Kidney (tissue), 14 donors: Measurements from ENCODE around the gene NKTR. TPM values are rescaled to one million over a fixed set of nuclear protein-coding genes. Genes with fewer than 3 reads are reported as not detected.

ENCODE experiments used
- DNase-seq, 5 donors: peaks; one replicate each; pipeline ENCODE4 v3.0.0-alpha.2; 2013 to 2020
- FAIRE-seq: peaks from 2 replicates; lab custom pipeline; 2012; peaks lifted over from hg19 to GRCh38; lab: Jason Lieb, UNC
- H3K27ac ChIP-seq, 2 donors: one replicate each; pipeline ENCODE4 v1.7.0; 2013; ENCODE audit warnings: low read depth in 2 of 2, low read length in 2 of 2, inconsistent platforms in 1 of 2
- H3K27me3 ChIP-seq: one replicate; pipeline ENCODE4 v1.7.1; 2013; ENCODE audit warnings: low read length, inconsistent platforms; ENCODE audit not compliant: control insufficient read depth, insufficient read depth
- H3K36me3 ChIP-seq, 3 donors: one replicate each; pipeline versions ENCODE4 v1.7.0 to v1.7.1; 2013; ENCODE audit warnings: low read length in 3 of 3, control low read depth in 1 of 3, inconsistent platforms in 1 of 3; ENCODE audit not compliant: insufficient read depth in 3 of 3, control insufficient read depth in 2 of 3
- H3K4me1 ChIP-seq, 3 donors: one replicate each; pipeline versions ENCODE4 v1.7.0 to v1.7.1; 2013; ENCODE audit warnings: low read length in 3 of 3, inconsistent platforms in 1 of 3, low read depth in 1 of 3; ENCODE audit not compliant: control insufficient read depth in 2 of 3, insufficient read depth in 2 of 3
- H3K4me3 ChIP-seq, 3 donors: one replicate each; pipeline versions ENCODE4 v1.7.0 to v1.8.1; 2013; ENCODE audit warnings: low read length in 3 of 3, control low read depth in 1 of 3, inconsistent platforms in 1 of 3
- H3K9ac ChIP-seq, 3 donors: one replicate each; pipeline versions ENCODE4 v1.7.0 to v1.7.1; 2013; ENCODE audit warnings: low read length in 3 of 3, control low read depth in 1 of 3, inconsistent platforms in 1 of 3
- H3K9me3 ChIP-seq, 3 donors: one replicate each; pipeline versions ENCODE4 v1.7.0 to v1.7.1; 2013; ENCODE audit warnings: low read length in 3 of 3, control low read depth in 1 of 3, inconsistent platforms in 1 of 3; ENCODE audit not compliant: control insufficient read depth in 2 of 3, insufficient read depth in 1 of 3
- intact Hi-C: fragments of 100-400 bp; cut with DNase I; formaldehyde crosslinking; loops from one replicate; pipeline ENCODE4 v1.11.1; 2022
- polyA plus RNA-seq: library from polyadenylated mRNA; stranded (reverse); fragments of 350-450 nt; fragmentation: Illumina TruSeq; extraction: RNeasy Lipid Tissue Mini Kit (QIAGEN cat#74804); gene quantifications from one replicate; pipeline ENCODE4 v1.2.3, GENCODE V29; 2014; ENCODE audit warnings: low read depth, low replicate concordance; ENCODE audit not compliant: insufficient read depth
- total RNA-seq: library from RNA; stranded (reverse); fragmentation: NEBNext Ultra II Directional; extraction: Animal tissue kit (Norgen Biotek cat#: 25700); gene quantifications from one replicate; pipeline ENCODE4 v1.2.1, GENCODE V29; 2021
- TF ChIP-seq, protein P1 (sequence below): IDR thresholded peaks from 3 replicates; pipeline ENCODE4 v1.5.1; 2012; ENCODE audit warnings: mild to moderate bottlenecking, moderate library complexity, borderline replicate concordance; ENCODE audit not compliant: insufficient read depth; ENCODE audit errors: extremely low read depth
- donor health status: control.
- donor health status: control.
- donor health status: control.
- donor health status: control.
- donor health status: control.
- donor health status: DM: yes; HTN: yes; CAD: no.
- donor health status: Normal renal cell carcinoma (clear cell type).

NKTR gene
- total and polyA plus RNA-seq, 2 donors from 2014 or later = 9.2 to 81.1 TPM

DNA sequence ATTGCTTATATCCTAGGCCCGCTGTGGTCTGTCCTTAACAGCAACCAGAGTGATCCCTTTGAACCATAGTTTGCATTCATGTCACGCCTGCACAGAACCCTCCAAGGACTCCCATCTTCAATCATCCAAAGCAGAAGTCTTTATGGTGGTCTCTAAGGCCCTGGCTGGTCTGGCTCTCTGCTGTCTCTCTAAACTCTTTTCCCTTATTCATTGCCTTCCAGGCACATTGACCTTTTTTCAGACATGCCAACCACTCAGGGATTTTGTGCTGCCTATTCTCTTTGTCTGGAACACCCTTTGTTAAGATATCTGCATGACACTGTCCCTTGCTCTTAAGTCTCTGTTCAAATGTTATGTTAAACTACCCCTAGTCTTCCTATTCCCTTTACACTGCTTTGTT lies 31.1 kb downstream of the NKTR start:
- intact Hi-C loops = no loop called here
- TF ChIP-seq, protein P1, sequence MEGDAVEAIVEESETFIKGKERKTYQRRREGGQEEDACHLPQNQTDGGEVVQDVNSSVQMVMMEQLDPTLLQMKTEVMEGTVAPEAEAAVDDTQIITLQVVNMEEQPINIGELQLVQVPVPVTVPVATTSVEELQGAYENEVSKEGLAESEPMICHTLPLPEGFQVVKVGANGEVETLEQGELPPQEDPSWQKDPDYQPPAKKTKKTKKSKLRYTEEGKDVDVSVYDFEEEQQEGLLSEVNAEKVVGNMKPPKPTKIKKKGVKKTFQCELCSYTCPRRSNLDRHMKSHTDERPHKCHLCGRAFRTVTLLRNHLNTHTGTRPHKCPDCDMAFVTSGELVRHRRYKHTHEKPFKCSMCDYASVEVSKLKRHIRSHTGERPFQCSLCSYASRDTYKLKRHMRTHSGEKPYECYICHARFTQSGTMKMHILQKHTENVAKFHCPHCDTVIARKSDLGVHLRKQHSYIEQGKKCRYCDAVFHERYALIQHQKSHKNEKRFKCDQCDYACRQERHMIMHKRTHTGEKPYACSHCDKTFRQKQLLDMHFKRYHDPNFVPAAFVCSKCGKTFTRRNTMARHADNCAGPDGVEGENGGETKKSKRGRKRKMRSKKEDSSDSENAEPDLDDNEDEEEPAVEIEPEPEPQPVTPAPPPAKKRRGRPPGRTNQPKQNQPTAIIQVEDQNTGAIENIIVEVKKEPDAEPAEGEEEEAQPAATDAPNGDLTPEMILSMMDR = no peak
- no peak for DNase-seq
- Histone ChIP-seq H3K27me3 (no peaks in the 10 kb centered on the region), H3K9ac (no peak overlapping the region), H3K4me3 (no peak overlapping the region), H3K9me3 (no peaks in the 10 kb centered on the region), H3K27ac (no peak overlapping the region), H3K4me1 (no peaks in the 10 kb centered on the region), H3K36me3 (peaks cover 19 to 65% (median 42%) of the 10 kb centered on the region in 3 donors)
- FAIRE-seq = no peak

DNA sequence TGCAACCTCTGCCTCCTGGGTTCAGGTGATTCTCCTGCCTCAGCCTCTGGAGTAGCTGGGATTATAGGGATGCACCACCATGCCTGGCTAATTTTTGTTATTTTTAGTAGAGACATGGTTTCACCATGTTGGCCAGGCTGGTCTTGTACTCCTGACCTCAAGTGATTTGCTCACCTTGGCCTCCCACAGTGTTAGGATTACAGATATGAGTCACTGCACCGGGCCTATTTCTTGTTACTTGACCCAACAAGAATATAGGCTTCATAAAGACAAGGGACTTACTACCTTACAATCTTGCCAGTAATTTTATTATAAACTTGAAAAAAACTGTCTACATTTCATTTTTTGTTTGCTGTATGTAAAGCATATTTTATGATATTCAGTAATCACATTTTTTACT lies 31.7 kb downstream of the NKTR start:
- intact Hi-C loops = no loop called here
- H3K27me3 ChIP-seq = no peaks in the 10 kb centered on the region
- H3K9me3 ChIP-seq = no peaks in the 10 kb centered on the region
- DNase-seq (no peak), FAIRE-seq (no peak)
- H3K36me3 ChIP-seq = peaks cover 22 to 68% (median 47%) of the 10 kb centered on the region in 3 donors
- H3K4me3 ChIP-seq = no peak overlapping the region
- no peak overlapping the region for H3K9ac ChIP-seq
- H3K4me1 ChIP-seq = no peaks in the 10 kb centered on the region
- H3K27ac ChIP-seq = no peak overlapping the region
- TF ChIP-seq, protein P1 = no peak

DNA sequence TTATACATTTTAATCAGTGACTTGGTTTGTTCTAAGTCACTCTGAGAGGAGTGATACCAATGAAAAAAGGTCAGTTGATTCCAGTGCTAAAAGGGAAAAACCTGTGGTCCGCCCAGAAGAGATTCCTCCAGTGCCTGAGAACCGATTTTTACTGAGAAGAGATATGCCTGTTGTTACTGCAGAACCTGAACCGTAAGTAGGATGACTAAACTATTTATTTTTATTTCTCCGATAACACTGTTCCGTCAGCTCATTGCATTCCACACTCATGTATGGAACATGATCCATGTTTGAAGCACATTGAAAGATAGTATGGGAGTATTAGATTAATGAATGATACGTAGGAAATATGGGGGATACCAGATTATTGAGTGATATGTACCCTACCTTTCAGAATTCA lies 33.1 kb downstream of the NKTR start:
- Histone ChIP-seq H3K4me1 (no peaks in the 10 kb centered on the region), H3K4me3 (no peak overlapping the region), H3K9me3 (no peaks in the 10 kb centered on the region), H3K27ac (no peak overlapping the region), H3K9ac (no peak overlapping the region), H3K27me3 (no peaks in the 10 kb centered on the region), H3K36me3 (peaks cover 26 to 79% (median 58%) of the 10 kb centered on the region in 3 donors)
- FAIRE-seq = no peak
- no peak for DNase-seq
- TF ChIP-seq, protein P1 = no peak
- intact Hi-C loops = no loop called here

DNA sequence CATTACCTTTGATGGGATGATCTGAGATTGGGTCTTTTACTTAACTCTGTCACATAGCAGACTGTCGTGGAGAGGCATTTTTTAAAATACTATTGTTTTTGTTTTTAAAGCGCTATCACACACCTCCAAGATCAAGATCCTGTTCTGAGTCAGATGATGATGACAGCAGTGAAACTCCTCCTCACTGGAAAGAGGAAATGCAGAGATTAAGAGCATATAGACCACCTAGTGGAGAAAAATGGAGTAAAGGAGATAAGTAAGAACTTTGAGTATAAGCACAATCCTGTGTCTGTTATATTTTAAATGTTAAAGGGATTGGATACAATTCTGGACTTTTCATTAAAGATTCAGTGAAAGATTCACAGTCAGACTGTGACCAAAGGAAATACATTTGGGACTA lies 34.6 kb downstream of the NKTR start:
- Histone ChIP-seq H3K4me1 (no peaks in the 10 kb centered on the region), H3K27ac (no peak overlapping the region), H3K27me3 (no peaks in the 10 kb centered on the region), H3K9me3 (no peaks in the 10 kb centered on the region), H3K4me3 (no peak overlapping the region), H3K9ac (no peak overlapping the region), H3K36me3 (peaks cover 29 to 81% (median 64%) of the 10 kb centered on the region in 3 donors)
- DNase-seq = no peak
- no peak for FAIRE-seq
- intact Hi-C loops = no loop called here
- TF ChIP-seq, protein P1 = no peak
